Erythroblast (primary cell): ENCODE measurements around the gene CERT1.
"Not testable (repeated sequence)": the region's sequence is repeated elsewhere in the genome, so short reads cannot be mapped to it uniquely, and the experiment has no call there.

Experiments
- GATA1 ChIP-seq: IDR thresholded peaks from 2 replicates; pipeline ENCODE4 v1.6.1; 2011; ENCODE audit warnings: low read depth, mild to moderate bottlenecking, control low read depth, low read length, moderate library complexity
- POLR2A ChIP-seq: IDR thresholded peaks from 2 replicates; pipeline ENCODE4 v1.6.1; 2011; ENCODE audit warnings: mild to moderate bottlenecking, low read length

DNA sequence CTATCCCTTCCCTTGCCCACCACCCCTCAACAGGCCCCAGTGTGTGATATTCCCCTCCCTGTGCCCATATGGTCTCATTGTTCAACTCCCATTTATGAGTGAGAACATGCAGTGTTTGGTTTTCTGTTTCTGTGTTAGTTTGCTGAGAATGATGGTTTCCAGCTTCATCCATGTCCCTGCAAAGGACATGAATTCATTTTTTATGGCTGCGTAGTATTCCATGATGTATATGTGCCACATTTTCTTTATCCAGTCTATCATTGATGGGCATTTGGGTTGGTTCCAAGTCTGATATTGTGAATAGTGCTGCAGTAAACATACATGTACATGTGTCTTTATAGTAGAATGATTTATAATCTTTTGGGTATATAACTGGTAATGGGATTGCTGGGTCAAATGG is 49.2 kb upstream of the CERT1 start:
- TF ChIP-seq POLR2A, GATA1: not testable (repeated sequence)
